Naive thymus-derived CD4-positive, alpha-beta T cell (primary cell): Measurements from ENCODE around the gene SMURF1. TPM values are rescaled to one million over a fixed set of nuclear protein-coding genes. Genes with fewer than 3 reads are reported as not detected.

ENCODE experiments used
- ATAC-seq: fragments of 150-1000 bp; cut with Tn5 transposase; 2 replicates; pipeline ENCODE4 v1.10.0; 2021; ENCODE audit warnings: mild to moderate bottlenecking, moderate library complexity
- CTCF ChIA-PET: fragments of 350-600 bp; sonication (Branson Sonifier 250); formaldehyde crosslinking; loops from one replicate; lab custom pipeline; 2021; ENCODE audit warnings: antibody characterized with exemption; lab: Charles Lee
- POLR2A ChIA-PET: fragments of 350-600 bp; sonication (Branson Sonifier 250); formaldehyde crosslinking; loops from one replicate; lab custom pipeline; 2021; ENCODE audit warnings: antibody characterized with exemption, inconsistent platforms; lab: Charles Lee
- DNase-seq, 9 donors: peaks; one replicate each; pipeline versions ENCODE4 v3.0.0 to v3.0.0-alpha.2; 2020 to 2022; ENCODE audit warnings: mixed read lengths in 1 of 9
- H3K27ac ChIP-seq: one replicate; pipeline ENCODE4 v1.7.0; 2013; ENCODE audit warnings: mild to moderate bottlenecking, low read depth, low read length, moderate library complexity
- H3K27me3 ChIP-seq, 2 donors: one replicate each; pipeline ENCODE4 v1.7.0; 2013; ENCODE audit warnings: low read length in 2 of 2, mild to moderate bottlenecking in 2 of 2, moderate library complexity in 2 of 2; ENCODE audit not compliant: control insufficient read depth in 2 of 2, insufficient read depth in 2 of 2
- H3K36me3 ChIP-seq, 3 experiments: 1 replicate in 2 of 3; 2 replicates in 1 of 3; pipeline ENCODE4 v1.7.0; 2013; ENCODE audit warnings: low read length in 3 of 3, mild to moderate bottlenecking in 3 of 3, moderate library complexity in 1 of 3; ENCODE audit not compliant: insufficient read depth in 3 of 3, control insufficient read depth in 2 of 3
- H3K4me1 ChIP-seq, 2 donors: one replicate each; pipeline ENCODE4 v1.7.0; 2013; ENCODE audit warnings: low read length in 2 of 2, mild to moderate bottlenecking in 2 of 2, moderate library complexity in 1 of 2; ENCODE audit not compliant: control insufficient read depth in 2 of 2, insufficient read depth in 2 of 2
- H3K4me3 ChIP-seq: 2 replicates; pipeline ENCODE4 v1.7.0; 2013; ENCODE audit warnings: mild to moderate bottlenecking, low read length
- H3K9me3 ChIP-seq, 3 experiments: 1 replicate in 2 of 3; 2 replicates in 1 of 3; pipeline ENCODE4 v1.7.0; 2013; ENCODE audit warnings: low read length in 3 of 3; ENCODE audit not compliant: control insufficient read depth in 2 of 3
- H3K27ac Mint-ChIP-seq, 9 donors: one replicate each; pipeline ENCODE4 v1.8.0; 2020 to 2022; ENCODE audit warnings: mixed read lengths in 9 of 9, mild to moderate bottlenecking in 8 of 9, moderate library complexity in 5 of 9, inconsistent platforms in 2 of 9
- H3K27me3 Mint-ChIP-seq, 5 donors: one replicate each; pipeline ENCODE4 v1.8.0; 2021 to 2022; ENCODE audit warnings: mixed read lengths in 5 of 5, mild to moderate bottlenecking in 1 of 5
- H3K36me3 Mint-ChIP-seq, 5 donors: one replicate each; pipeline ENCODE4 v1.8.0; 2020 to 2022; ENCODE audit warnings: mixed read lengths in 5 of 5, mild to moderate bottlenecking in 3 of 5, inconsistent platforms in 1 of 5
- H3K4me1 Mint-ChIP-seq, 7 donors: one replicate each; pipeline ENCODE4 v1.8.0; 2020 to 2022; ENCODE audit warnings: mixed read lengths in 7 of 7, mild to moderate bottlenecking in 3 of 7, inconsistent platforms in 1 of 7
- H3K4me3 Mint-ChIP-seq, 10 donors: one replicate each; pipeline ENCODE4 v1.8.0; 2020 to 2022; ENCODE audit warnings: mild to moderate bottlenecking in 10 of 10, mixed read lengths in 10 of 10, moderate library complexity in 6 of 10, inconsistent platforms in 2 of 10
- H3K9me3 Mint-ChIP-seq, 11 donors: one replicate each; pipeline ENCODE4 v1.8.0; 2020 to 2022; ENCODE audit warnings: mixed read lengths in 11 of 11, mild to moderate bottlenecking in 4 of 11, inconsistent platforms in 1 of 11, moderate library complexity in 1 of 11
- intact Hi-C, 2 donors: fragments of 100-400 bp; cut with micrococcal nuclease; formaldehyde crosslinking; loops; one replicate each; pipeline ENCODE4 v1.15.1; 2023
- polyA plus RNA-seq, 2 donors: library from polyadenylated mRNA; unstranded; fragments of 300-500 nt; fragmentation: Illumina TruSeq; gene quantifications; one replicate each; pipeline ENCODE4 v1.2.3, GENCODE V29; 2021
- total RNA-seq, 6 experiments: library from RNA in 5 of 6; stranded (reverse) in 5 of 6; gene quantifications; 1 replicate in 5 of 6; 2 replicates in 1 of 6; pipeline ENCODE4 v1.2.3 and lab custom pipeline; 2021 to 2026

SMURF1 gene
- total and polyA plus RNA-seq, 7 experiments from 2014 or later = 1.3 to 26.4 (median 20.4) TPM

DNA sequence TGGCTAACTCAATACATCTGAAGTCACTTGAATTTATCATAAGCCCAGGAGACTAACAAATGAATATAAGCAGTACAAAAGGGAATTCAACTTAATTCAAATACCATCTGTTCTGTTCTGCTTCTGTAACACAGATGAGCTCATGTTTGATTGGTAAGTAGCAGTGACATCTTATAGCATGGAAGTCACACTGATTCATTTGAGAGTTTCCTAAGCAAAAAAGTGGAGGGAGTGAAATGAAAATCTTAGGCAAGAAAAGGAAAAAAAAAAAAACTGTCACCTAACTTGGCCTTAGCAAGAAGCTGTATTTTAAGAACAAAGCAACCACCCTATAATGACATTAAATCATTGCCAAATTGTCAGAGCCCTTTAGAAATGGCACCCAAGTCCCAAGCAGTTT lies 49.5 kb downstream of the SMURF1 start:
- ATAC-seq (no peak), DNase-seq (no peak)
- no peaks in the 10 kb centered on the region for H3K27me3 Mint-ChIP-seq
- Histone ChIP-seq H3K27me3 (no peaks in the 10 kb centered on the region), H3K4me3 (no peak overlapping the region), H3K36me3 (no peaks in the 10 kb centered on the region), H3K4me1 (peaks cover 0 to 5% of the 10 kb centered on the region in 2 donors), H3K9me3 (no peaks in the 10 kb centered on the region), H3K27ac (no peak overlapping the region)
- POLR2A ChIA-PET = interaction anchor here (0.5 kb wide), 1 partner anchor 231 kb away, joined by 3 read pairs; no protein-coding TSS in a partner anchor
- peaks cover 4 to 45% (median 30%) of the 10 kb centered on the region in 5 donors for H3K36me3 Mint-ChIP-seq
- H3K27ac Mint-ChIP-seq = no peak overlapping the region
- CTCF ChIA-PET = no interaction called here
- H3K4me1 Mint-ChIP-seq = peaks cover 5 to 71% (median 53%) of the 10 kb centered on the region in 7 donors
- intact Hi-C loops = no loop called here
- H3K9me3 Mint-ChIP-seq = peaks cover 0 to 30% (median 10%) of the 10 kb centered on the region in 11 donors
- no peak overlapping the region for H3K4me3 Mint-ChIP-seq

GRCh38 chr7:99092064-99092720 lies 51.7 kb downstream of the SMURF1 start:
- intact Hi-C loops = no loop called here
- CTCF ChIA-PET = no interaction called here

GRCh38 chr7:99090771-99091542 lies 53.0 kb downstream of the SMURF1 start:
- intact Hi-C loops = no loop called here
- no peak overlapping the region for H3K4me3 Mint-ChIP-seq
- Histone ChIP-seq H3K27ac (no peak overlapping the region), H3K4me1 (peaks cover 0 to 5% of the 10 kb centered on the region in 2 donors), H3K4me3 (no peak overlapping the region), H3K27me3 (no peaks in the 10 kb centered on the region), H3K36me3 (no peaks in the 10 kb centered on the region), H3K9me3 (no peaks in the 10 kb centered on the region)
- ChIA-PET POLR2A (no interaction called here), CTCF (no interaction called here)
- peaks cover 5 to 31% (median 17%) of the 10 kb centered on the region in 5 donors for H3K36me3 Mint-ChIP-seq
- no peaks in the 10 kb centered on the region for H3K27me3 Mint-ChIP-seq
- H3K27ac Mint-ChIP-seq = peak overlapping the region in 2 of 9 donors; percentile 23 to 44
- no peak for DNase-seq
- H3K4me1 Mint-ChIP-seq = peaks cover 0 to 62% (median 34%) of the 10 kb centered on the region in 7 donors
- ATAC-seq = no peak
- peaks cover 0 to 10% (median 2%) of the 10 kb centered on the region in 11 donors for H3K9me3 Mint-ChIP-seq

More at GRCh38 chr7:99092064-99092720, 51.7 kb downstream of the SMURF1 start:
- Histone ChIP-seq H3K4me3 (no peak overlapping the region), H3K27me3 (no peaks in the 10 kb centered on the region), H3K27ac (no peak overlapping the region), H3K36me3 (no peaks in the 10 kb centered on the region), H3K9me3 (no peaks in the 10 kb centered on the region), H3K4me1 (peaks cover 0 to 5% of the 10 kb centered on the region in 2 donors)
- ATAC-seq (no peak), DNase-seq (no peak)
- H3K27ac Mint-ChIP-seq = peak overlapping the region in 1 of 9 donors; percentile 4
- H3K4me1 Mint-ChIP-seq = peaks cover 0 to 70% (median 46%) of the 10 kb centered on the region in 7 donors
- POLR2A ChIA-PET = interaction anchor here (0.7 kb wide), 1 partner anchor 524 kb away, joined by 3 read pairs; the partner anchor contains the start of gene ZSCAN25
- no peak overlapping the region for H3K4me3 Mint-ChIP-seq
- H3K9me3 Mint-ChIP-seq = peaks cover 0 to 11% (median 2%) of the 10 kb centered on the region in 11 donors
- peaks cover 5 to 36% (median 18%) of the 10 kb centered on the region in 5 donors for H3K36me3 Mint-ChIP-seq
- no peaks in the 10 kb centered on the region for H3K27me3 Mint-ChIP-seq

GRCh38 chr7:99089914-99090629 lies 53.8 kb downstream of the SMURF1 start:
- H3K36me3 ChIP-seq = no peaks in the 10 kb centered on the region
- Mint-ChIP-seq H3K9me3 (peaks cover 0 to 10% (median 3%) of the 10 kb centered on the region in 11 donors), H3K27me3 (no peaks in the 10 kb centered on the region), H3K36me3 (peaks cover 5 to 36% (median 21%) of the 10 kb centered on the region in 5 donors), H3K4me3 (no peak overlapping the region), H3K4me1 (peaks cover 0 to 60% (median 40%) of the 10 kb centered on the region in 7 donors), H3K27ac (peak overlapping the region in 4 of 9 donors; percentile 6 to 71 (median 18))
- H3K9me3 ChIP-seq = no peaks in the 10 kb centered on the region
- no peaks in the 10 kb centered on the region for H3K27me3 ChIP-seq
- ChIA-PET CTCF (no interaction called here), POLR2A (no interaction called here)
- no peak overlapping the region for H3K4me3 ChIP-seq
- no peak for ATAC-seq
- intact Hi-C loops = no loop called here
- no peak overlapping the region for H3K27ac ChIP-seq
- no peaks in the 10 kb centered on the region for H3K4me1 ChIP-seq
- DNase-seq = no peak

- Histone ChIP-seq H3K27ac (no peak overlapping the region), H3K27me3 (no peaks in the 10 kb centered on the region), H3K36me3 (no peaks in the 10 kb centered on the region), H3K9me3 (no peaks in the 10 kb centered on the region), H3K4me1 (no peaks in the 10 kb centered on the region), H3K4me3 (no peak overlapping the region)
- Mint-ChIP-seq H3K4me1 (peaks cover 6 to 70% (median 47%) of the 10 kb centered on the region in 7 donors), H3K27me3 (no peaks in the 10 kb centered on the region), H3K36me3 (peaks cover 5 to 46% (median 21%) of the 10 kb centered on the region in 5 donors), H3K4me3 (no peak overlapping the region), H3K27ac (no peak overlapping the region), H3K9me3 (peaks cover 0 to 10% (median 3%) of the 10 kb centered on the region in 11 donors)
- intact Hi-C loops = no loop called here
- ATAC-seq (no peak), DNase-seq (no peak)
- POLR2A ChIA-PET = no interaction called here
- CTCF ChIA-PET = no interaction called here
These were observed 57.0 kb downstream of the SMURF1 start for GRCh38 chr7:99086944-99087343.

DNA sequence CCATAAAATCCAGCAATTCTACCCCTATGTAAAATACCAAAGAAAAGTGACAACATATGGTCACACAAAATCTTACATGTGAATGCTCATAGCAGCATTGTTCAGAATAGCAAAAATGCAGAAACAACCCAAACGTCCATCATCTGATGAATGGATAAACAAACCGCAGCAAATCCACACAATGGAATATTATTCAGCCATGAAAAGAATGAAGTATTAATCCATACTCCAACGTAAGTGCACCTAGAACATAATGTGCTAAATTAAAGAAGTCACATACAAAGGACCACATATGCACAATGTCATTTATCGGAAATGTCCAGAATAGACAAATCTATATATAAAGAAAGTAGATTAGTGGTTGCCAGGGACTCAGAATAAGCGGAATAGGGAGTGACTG lies 57.4 kb downstream of the SMURF1 start:
- intact Hi-C loops = no loop called here
- H3K4me1 Mint-ChIP-seq = peaks cover 6 to 67% (median 45%) of the 10 kb centered on the region in 7 donors
- H3K4me3 Mint-ChIP-seq = no peak overlapping the region
- H3K36me3 Mint-ChIP-seq = peaks cover 5 to 46% (median 21%) of the 10 kb centered on the region in 5 donors
- POLR2A ChIA-PET = no interaction called here
- no peak for DNase-seq
- no peak overlapping the region for H3K27ac ChIP-seq
- H3K4me1 ChIP-seq = no peaks in the 10 kb centered on the region
- no peak overlapping the region for H3K27ac Mint-ChIP-seq
- no peak overlapping the region for H3K4me3 ChIP-seq
- no peaks in the 10 kb centered on the region for H3K27me3 ChIP-seq
- no peaks in the 10 kb centered on the region for H3K27me3 Mint-ChIP-seq
- ATAC-seq = no peak
- H3K9me3 Mint-ChIP-seq = peaks cover 0 to 10% (median 3%) of the 10 kb centered on the region in 11 donors
- no peaks in the 10 kb centered on the region for H3K36me3 ChIP-seq
- H3K9me3 ChIP-seq = no peaks in the 10 kb centered on the region
- CTCF ChIA-PET = no interaction called here
